ENCODE data around the gene TBC1D5.
"Not testable (repeated sequence)": the region's sequence is repeated elsewhere in the genome, so short reads cannot be mapped to it uniquely, and the experiment has no call there.

Gene TBC1D5

DNA sequence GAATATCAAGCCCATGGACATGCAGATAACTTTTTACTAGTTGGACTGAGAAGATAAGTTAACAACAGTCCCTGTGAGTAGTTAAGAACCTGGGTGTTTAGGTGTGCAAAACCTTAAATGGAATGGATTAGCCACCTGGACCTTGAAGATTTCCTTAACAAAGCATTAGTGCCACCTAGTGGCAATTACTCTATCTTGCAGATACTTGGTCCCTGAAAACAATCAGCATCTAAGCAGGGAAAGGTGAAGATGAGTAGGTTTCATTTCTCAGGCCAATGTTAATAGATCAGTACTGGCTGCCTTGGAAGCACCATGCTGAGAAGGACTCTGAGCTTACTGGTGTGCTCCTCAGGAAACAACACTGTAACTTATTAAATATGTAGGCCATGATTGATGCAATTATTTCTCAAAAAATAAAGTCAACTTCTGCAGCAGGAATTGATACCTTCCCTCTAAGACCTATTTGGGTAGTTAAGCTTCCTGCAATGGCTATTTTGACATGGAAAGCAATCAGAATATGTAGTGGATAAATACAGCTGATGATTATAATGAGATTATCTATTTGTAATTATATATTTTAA is 329.4 kb downstream of the TBC1D5 start:
- DNase-seq (ENCODE audit: low read depth in 2 of 2): no peak

DNA sequence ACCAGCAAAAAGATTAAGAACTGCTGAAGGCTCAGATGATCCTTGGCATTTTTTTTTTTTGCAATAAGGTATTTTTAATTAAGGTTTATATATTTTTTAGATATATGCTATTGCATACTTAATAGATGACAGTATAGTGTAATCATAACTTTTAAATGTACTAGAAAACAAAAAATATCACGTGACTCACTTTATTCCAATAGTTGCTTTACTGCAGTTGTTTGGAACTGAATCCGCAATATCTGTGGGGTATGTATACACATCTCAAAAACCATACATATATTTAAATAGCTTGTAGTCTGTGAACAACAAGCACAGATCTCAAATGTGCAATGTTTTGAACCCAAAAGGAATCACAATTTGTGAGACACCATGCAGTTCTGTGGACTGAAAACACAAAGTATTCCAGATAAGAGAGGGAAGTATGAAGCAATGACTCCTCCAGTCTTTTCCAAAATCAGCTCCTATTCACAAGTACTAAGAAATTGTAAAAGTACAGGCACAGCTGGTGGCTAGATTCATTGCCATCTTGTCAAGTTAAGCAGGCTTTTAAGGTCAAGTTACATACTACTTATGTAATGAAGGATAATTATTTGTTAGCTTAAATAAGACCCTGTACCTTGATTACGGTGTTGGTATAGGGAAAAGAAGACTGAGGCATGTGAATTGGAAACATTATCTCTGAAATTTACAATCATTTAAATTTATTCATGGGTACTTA is 331.1 kb downstream of the TBC1D5 start:
- no peak for DNase-seq (ENCODE audit: low read depth in 2 of 2)

DNA sequence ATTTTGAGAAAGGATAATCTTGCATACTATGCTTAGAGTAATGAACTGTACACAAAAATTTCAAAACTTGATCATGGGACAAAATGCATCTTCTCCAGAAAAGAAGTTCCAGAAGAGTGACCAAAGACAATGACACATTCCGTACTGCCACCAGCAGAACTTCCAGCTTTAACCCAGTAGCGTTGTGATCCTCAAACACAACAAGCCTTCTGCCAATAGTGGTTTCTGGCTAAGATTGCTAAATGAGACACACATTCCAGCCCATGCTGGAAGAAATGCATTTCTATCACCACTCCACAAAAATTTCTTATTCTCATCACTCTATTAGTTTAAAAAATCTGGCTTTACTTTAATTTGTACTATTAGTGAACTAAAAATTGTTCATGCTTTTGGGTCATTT is 334.9 kb downstream of the TBC1D5 start:
- no peak for DNase-seq (ENCODE audit: low read depth in 2 of 2)

DNA sequence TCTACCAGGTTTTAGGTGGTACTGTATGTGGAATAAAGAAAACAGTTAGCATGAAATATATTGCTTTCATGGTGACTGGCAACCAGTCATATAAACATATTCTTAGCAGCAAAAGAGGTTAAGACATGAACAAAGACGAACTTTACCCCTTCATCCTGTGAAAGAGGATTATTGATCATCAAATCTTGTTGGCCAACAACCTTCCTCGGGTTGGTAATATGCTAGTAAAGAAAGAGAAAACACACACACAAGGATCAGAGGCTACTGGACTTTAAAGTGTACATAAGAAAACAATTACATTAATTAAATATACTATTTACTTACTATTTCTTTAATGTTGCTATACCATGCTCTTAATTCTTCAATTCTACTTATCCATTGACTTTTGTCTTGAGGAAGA is 337.9 kb downstream of the TBC1D5 start:
- no peak for DNase-seq (ENCODE audit: low read depth in 2 of 2)

DNA sequence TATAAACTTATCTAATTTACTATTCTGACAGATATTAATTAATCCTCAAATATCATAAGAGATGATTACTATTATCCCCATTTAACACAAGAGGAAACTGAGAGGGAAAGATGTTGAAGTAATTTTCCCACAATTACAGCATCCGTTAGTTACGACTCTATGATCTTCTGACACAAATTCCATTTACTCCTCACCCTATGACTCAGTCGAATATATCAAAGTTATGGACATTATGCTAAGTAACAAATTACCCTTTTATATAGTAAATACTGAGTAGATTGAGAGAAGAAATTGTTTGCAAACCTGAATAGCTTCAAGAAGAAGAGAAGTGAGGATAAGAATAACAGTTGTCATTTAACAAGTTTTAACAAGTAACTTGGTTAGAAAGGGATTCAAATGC is 340.0 kb downstream of the TBC1D5 start:
- no peak for DNase-seq (ENCODE audit: low read depth in 2 of 2)

DNA sequence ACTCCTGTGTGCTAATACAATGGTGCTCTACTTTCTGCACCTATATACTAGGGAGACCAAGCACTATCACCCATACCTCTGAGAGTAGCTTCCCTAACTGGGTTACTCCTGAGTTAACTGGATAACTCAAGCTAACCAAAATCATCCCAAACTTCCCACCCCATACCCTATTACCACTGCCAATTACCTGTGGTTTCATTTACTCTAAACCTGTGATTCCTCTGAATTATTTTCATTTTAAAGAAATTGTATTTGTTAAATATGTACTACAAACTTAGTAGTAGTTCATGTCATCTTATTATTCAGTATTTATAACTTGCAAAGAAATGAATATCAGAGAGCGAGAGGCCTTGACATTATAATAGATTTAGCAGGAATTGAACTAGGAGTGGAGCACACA is 340.5 kb downstream of the TBC1D5 start:
- no peak for DNase-seq (ENCODE audit: low read depth in 2 of 2)

DNA sequence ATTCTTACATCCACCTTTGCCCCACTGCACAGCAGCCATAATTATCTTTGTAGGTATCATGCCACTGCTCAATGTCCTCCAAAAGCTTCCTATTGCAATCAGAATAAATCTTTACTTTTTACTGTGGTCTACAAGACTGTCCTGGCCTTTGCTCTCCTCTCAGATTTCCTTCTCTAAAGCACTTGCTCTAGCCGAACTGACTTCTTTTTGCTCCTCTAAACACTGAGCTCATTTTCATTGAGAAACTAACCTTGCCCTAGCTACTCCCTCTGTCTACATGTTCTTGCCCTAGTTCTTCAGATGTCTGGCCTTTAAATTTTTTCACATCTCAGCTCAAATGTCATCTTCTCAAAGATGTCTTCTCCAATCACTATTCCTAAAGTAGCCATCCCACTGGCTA is 342.8 kb downstream of the TBC1D5 start:
- no peak for DNase-seq (ENCODE audit: low read depth in 2 of 2)

DNA sequence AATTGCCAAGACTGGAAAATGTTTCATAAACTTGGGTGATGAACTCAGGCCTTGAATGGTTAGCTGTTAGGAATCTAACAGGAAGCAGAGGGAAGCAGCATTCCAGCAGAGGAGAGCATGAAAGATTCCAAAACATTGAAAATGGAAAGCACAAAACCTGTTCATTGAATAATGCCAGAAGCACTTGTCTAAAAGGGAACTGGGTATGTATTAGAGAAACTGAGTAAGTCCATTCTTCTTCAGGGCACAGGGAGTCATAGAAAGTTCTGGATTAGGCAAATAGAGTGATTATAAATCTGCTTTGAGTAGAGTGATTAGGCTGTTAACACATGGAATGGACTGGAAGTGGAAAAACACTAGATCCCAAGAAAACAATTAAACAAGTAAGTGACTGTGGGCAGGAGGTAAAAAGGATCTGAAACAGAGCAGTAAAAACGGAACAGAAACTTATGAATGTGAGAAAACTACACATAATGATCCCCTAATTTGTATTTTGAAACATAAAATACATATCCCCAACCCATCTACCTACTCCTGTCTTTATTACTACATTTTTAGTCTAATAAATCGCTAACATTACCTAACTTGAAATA is 343.4 kb downstream of the TBC1D5 start:
- no peak for DNase-seq (ENCODE audit: low read depth in 2 of 2)

DNA sequence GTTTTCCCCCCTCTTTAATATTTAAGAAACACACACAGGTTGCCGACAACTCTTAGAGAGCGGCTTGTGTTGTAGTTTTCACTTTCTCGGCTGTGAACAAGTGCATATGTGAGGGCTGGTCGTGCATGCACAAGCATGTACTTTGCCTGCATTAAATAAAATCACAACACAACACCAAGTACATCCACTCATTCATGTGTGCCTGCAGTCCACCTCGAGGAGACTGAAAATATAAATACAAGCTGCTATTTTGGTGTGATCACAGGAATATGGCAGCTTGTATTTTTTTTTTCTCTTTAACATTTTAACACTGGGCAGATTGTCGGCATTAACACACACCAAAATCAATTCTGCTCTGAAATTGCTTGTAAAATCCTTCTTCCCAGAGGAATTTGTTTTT is 346.4 kb downstream of the TBC1D5 start:
- no peak for DNase-seq (ENCODE audit: low read depth in 2 of 2)

DNA sequence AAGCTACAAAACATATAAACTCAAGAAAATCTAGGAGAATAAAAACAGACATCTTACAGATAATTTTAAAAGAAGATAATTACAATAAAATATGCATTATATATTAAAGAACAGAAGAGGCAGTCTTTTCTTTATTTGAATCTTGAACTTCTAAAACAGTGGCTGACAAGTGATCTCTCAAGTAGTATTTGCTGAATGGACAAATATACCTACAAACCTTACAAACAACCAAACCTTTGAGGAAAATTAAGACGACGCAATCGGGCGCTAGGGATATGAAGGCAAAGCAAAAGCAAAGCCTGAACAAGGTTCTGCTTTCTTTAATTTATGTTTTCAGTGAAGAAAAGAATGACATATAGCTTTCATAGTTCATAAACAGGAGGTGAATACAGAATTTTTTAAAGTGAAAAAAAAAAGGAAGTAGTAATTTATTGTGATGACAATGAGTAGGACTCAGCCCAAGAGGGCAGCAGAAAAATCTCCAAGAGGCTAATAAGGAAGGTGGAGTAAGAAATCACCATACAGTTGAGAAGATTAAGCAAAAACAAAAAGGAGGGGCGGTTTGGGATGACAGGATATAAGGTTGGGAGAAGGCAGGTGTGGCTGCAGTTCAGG is 347.8 kb downstream of the TBC1D5 start:
- no peak for DNase-seq (ENCODE audit: low read depth in 2 of 2)

DNA sequence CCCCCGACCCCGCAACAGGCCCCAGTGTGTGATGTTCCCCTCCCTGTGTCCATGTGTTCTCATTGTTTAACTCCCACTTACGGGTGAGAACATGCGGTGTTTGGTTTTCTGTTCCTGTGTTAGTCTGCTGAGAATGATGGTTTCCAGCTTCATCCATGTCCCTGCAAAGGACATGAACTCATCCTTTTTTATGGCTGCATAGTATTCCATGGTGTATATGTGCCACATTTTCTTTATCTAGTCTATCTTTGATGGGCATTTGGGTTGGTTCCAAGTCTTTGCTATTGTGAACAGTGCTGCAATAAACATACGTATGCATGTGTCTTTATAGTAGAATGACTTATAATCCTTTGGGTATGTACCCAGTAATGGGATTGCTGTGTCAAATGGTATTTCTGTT is 349.9 kb downstream of the TBC1D5 start:
- not testable (repeated sequence) for DNase-seq (ENCODE audit: low read depth in 2 of 2)

DNA sequence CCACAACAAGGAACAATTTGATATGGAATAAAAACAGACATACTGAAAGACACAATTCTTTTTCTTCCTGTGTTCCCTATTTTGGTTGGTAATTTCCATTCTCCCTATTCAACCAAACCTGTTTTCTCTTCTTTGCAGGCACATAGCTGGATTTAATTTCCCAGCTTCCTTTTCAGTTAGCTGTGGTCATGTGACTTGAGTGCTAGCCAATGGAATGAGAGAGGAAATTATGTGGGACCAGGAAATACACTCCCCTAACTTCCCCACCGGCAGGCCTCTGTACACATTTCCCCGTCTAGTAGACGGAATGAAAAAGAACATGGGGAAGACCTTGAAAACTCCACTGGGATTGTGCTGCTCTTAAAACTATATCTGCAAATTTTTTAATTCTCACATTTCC is 351.6 kb downstream of the TBC1D5 start:
- DNase-seq (ENCODE audit: low read depth in 2 of 2): no peak

DNA sequence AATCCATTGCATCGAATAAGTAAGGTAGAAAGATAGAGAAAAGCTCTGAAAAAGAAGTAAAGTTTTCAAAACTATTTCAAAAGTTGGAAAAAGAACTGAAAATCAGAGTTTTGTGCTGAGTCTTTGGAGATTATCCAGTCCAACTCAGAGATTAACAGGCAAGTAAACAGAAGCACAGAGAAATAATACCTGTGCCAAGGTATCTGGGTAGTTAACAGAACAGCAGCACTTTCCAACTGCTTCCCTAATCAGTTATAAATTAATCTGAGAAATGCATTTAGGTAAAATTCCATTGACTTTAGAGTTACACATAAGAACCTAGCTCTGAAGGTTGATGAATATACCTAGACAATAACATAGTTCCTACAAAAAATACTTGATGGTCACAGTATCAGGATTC is 355.3 kb downstream of the TBC1D5 start:
- DNase-seq (ENCODE audit: low read depth in 2 of 2): no peak

DNA sequence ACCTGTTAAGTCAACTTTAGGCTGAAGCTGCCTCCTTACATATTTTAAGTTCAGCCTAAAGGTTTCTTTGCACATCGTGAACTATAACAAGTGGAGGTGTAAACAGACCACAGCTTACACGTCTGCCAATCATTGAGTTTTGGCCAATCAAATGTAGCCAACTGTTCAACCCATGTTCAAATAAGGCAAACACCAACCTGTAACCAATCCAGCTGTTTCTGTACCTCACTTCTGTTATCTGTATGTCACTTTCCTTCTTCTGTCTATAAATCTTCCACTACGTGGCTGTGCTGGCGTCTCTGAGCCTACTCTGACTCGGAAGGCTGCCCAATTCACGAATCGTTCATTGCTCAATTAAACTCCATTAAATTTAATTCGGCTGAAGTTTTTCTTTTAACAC is 356.0 kb downstream of the TBC1D5 start:
- no peak for DNase-seq (ENCODE audit: low read depth in 2 of 2)

DNA sequence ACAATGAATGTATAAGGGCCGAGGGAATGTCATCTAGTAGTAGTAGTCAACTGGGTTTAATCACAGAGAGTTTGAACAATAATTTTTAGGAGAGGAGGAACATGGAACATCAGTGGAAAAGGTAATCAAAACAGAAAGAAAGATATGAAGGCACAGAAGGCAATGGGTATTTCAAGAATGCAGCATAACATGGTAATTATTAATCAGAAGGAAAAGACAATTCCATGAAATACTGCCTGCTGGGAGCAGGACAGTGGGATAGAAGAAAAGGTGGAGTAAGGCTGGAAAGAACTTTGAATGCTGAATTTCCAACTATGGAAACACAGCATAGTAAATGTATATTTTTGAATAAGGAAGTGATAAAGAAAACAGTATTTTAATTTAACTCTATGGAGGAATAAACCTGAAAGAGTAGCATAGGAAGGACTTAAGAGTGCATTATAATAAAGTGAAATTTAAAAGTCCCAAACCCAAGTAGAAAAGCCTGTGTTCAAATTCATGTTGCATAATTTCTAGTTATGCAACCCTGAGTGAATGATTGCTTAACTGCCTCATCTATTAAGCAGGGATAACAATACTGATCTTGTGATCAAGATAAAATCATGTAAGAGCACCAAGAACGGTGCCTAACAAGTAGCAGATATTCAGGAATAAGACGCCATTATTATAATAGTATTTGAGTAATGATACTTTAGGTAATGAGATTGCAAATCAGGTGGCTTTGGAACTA is 357.7 kb downstream of the TBC1D5 start:
- no peak for DNase-seq (ENCODE audit: low read depth in 2 of 2)

DNA sequence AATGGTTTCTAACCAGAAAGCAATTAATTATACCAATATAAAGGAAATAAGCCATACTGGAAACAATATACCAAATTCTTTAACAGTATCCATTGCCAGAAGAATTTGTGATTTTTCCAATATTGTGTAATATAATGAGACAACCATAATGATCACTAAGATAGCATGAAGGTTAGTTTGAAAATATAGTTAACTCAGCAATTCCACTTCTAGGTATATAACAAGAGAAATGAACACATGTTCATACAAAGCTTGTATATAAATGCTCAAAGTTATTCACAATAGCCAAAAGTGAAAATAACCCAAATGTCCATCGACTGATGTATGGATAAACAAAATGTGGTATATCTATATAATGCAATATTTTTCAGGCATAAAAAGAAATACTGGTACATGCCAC is 369.1 kb downstream of the TBC1D5 start:
- no peak for DNase-seq (ENCODE audit: low read depth in 2 of 2)

DNA sequence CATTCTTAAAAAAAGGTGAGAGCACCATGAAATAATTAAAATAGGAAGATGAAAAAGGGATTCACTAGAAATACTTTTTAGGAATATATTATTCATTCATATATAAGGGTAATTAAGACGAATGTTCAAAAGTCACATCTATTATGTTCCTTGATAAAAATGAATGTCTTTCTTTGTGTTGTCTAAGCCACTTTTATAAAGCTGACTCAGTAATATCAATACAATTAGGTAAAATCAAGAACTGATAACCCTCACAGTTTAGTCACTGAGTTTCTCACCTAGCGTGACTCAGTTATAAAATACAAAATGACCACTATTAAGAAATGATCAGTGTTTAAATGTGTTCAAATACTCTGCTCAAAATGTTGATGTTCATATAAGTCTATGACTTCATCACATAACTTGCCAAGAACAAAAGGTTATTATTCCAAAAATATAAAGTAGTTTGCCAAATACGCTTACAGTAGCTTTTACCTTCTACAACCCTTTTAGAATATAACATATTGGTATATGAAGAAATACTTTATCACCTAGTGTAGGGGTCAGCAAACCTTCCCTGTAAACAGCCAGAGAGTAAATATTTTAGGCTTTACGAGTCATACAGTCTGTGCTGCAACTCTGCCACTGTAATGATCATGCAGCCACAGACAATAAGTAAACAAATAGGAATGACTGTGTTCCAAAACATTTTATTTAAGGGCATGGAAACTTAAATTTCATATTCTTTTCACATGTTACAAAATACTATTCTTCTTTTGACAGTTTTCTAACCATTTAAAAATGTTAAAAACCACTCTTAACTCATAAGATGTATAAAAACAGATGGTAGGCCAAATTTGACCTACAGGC is 369.8 kb downstream of the TBC1D5 start:
- no peak for DNase-seq (ENCODE audit: low read depth in 2 of 2)

DNA sequence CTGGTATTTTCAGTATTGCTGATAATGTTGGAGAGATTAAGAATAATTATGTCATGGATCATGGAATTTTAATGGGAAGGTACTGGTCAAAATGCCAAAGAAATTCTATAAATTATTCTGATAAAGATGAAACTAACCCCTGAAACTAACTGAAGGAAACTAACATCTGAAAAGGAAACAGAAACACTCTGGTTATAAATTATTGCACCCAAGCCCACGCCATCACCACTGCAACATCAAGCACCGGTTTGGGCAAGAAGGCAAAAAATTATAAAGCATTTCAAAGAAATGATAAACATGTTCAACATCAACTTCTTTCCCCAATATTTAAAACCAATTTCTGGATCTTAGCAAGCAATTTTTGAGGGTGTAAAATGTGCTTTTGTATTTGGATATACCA is 372.5 kb downstream of the TBC1D5 start:
- no peak for DNase-seq (ENCODE audit: low read depth in 2 of 2)

DNA sequence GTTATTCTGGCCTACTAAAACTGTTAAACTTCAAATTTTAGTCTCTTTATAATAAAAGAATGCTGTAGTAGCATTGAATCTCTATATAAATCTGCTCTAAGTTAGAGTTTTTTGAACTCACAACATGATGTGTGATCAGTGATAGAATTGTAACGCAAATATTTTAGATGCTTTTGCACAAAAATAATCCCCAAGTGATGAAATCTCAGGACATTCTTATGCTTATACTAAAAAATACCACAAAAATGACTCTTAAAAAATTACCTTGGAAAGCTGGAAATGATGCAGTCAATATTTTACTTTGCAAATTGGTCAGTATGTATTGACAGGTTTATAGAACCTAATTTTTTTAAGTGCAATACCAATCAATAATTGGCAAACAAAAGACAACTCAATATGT is 375.3 kb downstream of the TBC1D5 start:
- no peak for DNase-seq (ENCODE audit: low read depth in 2 of 2)

DNA sequence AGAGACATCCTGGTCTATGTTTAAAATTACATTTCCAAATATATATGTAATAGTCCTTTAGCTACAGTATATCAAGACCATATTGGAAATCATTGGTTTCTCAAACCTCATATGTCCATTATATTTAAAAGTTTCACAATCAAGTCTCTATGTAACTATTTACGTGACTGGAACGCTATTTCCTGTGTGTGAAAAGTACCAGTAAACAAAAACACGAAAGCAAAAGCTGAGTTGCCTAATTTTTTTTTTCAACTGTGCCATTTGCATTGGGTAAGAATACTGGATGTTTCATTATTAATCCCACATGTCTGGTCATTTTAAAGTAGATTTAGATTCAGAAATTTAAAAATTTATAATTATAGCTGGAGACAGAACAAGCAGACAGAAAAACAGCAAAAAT is 381.4 kb downstream of the TBC1D5 start:
- no peak for DNase-seq (ENCODE audit: low read depth in 2 of 2)

DNA sequence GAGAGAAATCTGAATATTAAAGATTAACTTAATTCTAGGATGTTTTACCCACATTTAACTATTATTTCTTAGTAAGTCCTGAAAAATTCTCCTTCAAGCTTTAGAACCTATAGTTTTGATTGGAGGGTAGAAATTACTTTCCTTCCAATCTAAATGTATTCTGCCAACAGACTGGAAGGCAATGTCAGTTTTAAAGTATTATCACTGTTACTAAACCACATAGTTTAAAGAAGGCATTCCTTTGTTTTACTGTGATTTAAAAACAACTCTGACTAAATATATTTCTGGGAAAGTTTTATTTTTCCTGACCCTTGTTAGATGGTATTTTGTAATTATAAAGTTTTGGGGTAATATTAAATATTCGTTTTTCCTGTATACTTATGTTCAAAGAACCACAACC is 382.5 kb downstream of the TBC1D5 start:
- no peak for DNase-seq (ENCODE audit: low read depth in 2 of 2)
